Dendritic cell treated with granulocyte-macrophage colony-stimulating factor and Interleukin-4, amounts not matched to agents 40 ng/mL and 50 ng/mL, for 4 days (primary cell): Measurements from ENCODE around the gene TRAPPC13.

Source experiments
- H3K27ac Mint-ChIP-seq: one replicate; pipeline ENCODE4 v1.8.0; 2022; ENCODE audit warnings: mild to moderate bottlenecking, mixed read lengths
- H3K27me3 Mint-ChIP-seq: one replicate; pipeline ENCODE4 v1.8.0; 2022; ENCODE audit warnings: mild to moderate bottlenecking, mixed read lengths
- H3K36me3 Mint-ChIP-seq: one replicate; pipeline ENCODE4 v1.8.0; 2022; ENCODE audit warnings: low read depth, mixed read lengths
- H3K4me1 Mint-ChIP-seq: one replicate; pipeline ENCODE4 v1.8.0; 2022; ENCODE audit warnings: low read depth, mixed read lengths
- H3K4me3 Mint-ChIP-seq: one replicate; pipeline ENCODE4 v1.8.0; 2022; ENCODE audit warnings: mild to moderate bottlenecking, moderate library complexity, mixed read lengths
- H3K9me3 Mint-ChIP-seq: one replicate; pipeline ENCODE4 v1.8.0; 2022; ENCODE audit warnings: mixed read lengths
- intact Hi-C: fragments of 100-400 bp; cut with micrococcal nuclease; formaldehyde crosslinking; loops from one replicate; pipeline ENCODE4 v1.15.0; 2022

Gene TRAPPC13

GRCh38 chr5:65702036-65702435 lies 77.2 kb downstream of the TRAPPC13 start:
- Mint-ChIP-seq H3K4me3 (no peak overlapping the region), H3K36me3 (peaks cover 84% of the 10 kb centered on the region), H3K27ac (no peak overlapping the region), H3K27me3 (no peaks in the 10 kb centered on the region), H3K4me1 (no peaks in the 10 kb centered on the region), H3K9me3 (no peaks in the 10 kb centered on the region)
- intact Hi-C loops: no loop called here

GRCh38 chr5:65704621-65705239 lies 79.9 kb downstream of the TRAPPC13 start:
- Mint-ChIP-seq H3K4me1 (no peaks in the 10 kb centered on the region), H3K27me3 (no peaks in the 10 kb centered on the region), H3K4me3 (no peak overlapping the region), H3K36me3 (peaks cover 85% of the 10 kb centered on the region), H3K9me3 (no peaks in the 10 kb centered on the region), H3K27ac (no peak overlapping the region)
- intact Hi-C loops: no loop called here

DNA sequence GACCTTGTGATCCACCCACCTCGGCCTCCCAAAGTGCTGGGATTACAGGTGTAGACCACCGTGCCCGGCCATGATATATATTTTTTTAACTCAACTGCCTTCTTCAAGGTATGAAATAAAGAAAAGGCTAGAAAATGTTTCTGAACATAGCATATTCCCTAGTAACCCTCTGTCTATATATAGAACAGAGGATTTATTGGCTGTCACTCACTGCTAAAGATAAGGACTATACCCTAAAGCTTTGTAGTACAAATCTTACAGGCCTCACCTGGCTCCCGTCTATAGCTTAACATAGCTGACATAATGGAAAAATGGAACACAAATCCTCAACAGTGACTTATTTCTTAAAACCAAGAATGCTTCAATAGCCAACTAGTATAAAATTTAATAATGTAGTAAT lies 82.8 kb downstream of the TRAPPC13 start:
- peaks cover 81% of the 10 kb centered on the region for H3K36me3 Mint-ChIP-seq
- no peaks in the 10 kb centered on the region for H3K4me1 Mint-ChIP-seq

GRCh38 chr5:65708145-65708544 lies 83.3 kb downstream of the TRAPPC13 start:
- H3K4me1 Mint-ChIP-seq: peaks cover 2% of the 10 kb centered on the region
- intact Hi-C loops: no loop called here
- no peaks in the 10 kb centered on the region for H3K27me3 Mint-ChIP-seq
- no peak overlapping the region for H3K27ac Mint-ChIP-seq
- no peak overlapping the region for H3K4me3 Mint-ChIP-seq
- peaks cover 82% of the 10 kb centered on the region for H3K36me3 Mint-ChIP-seq
- no peaks in the 10 kb centered on the region for H3K9me3 Mint-ChIP-seq

More for the DNA sequence above, 82.8 kb downstream of the TRAPPC13 start:
- intact Hi-C loops: no loop called here
- Mint-ChIP-seq H3K9me3 (no peaks in the 10 kb centered on the region), H3K27me3 (no peaks in the 10 kb centered on the region), H3K4me3 (no peak overlapping the region), H3K27ac (no peak overlapping the region)
